GM21360 (cell line): ENCODE data around the gene MAPK11.
A peak's percentile ranks its signal among the peaks of the same experiment; 100 is the strongest.

ENCODE experiments used
- ATAC-seq: cut with Tn5 transposase; IDR thresholded peaks from one replicate; pipeline ENCODE4 v1.9.1; 2021; ENCODE audit warnings: mild to moderate bottlenecking, moderate library complexity; ENCODE audit not compliant: unreplicated experiment

MAPK11 gene

GRCh38 chr22:50250555-50251476 is 19.4 kb downstream of the MAPK11 start, which contains the start of gene HDAC10:
HDAC10 (minus strand) TSS chr22:50251265; CDS start chr22:50251032, 233 bp downstream.
- ATAC-seq: no peak

- ATAC-seq: no peak
These were observed 20.0 kb downstream of the MAPK11 start for GRCh38 chr22:50250249-50250554.

DNA sequence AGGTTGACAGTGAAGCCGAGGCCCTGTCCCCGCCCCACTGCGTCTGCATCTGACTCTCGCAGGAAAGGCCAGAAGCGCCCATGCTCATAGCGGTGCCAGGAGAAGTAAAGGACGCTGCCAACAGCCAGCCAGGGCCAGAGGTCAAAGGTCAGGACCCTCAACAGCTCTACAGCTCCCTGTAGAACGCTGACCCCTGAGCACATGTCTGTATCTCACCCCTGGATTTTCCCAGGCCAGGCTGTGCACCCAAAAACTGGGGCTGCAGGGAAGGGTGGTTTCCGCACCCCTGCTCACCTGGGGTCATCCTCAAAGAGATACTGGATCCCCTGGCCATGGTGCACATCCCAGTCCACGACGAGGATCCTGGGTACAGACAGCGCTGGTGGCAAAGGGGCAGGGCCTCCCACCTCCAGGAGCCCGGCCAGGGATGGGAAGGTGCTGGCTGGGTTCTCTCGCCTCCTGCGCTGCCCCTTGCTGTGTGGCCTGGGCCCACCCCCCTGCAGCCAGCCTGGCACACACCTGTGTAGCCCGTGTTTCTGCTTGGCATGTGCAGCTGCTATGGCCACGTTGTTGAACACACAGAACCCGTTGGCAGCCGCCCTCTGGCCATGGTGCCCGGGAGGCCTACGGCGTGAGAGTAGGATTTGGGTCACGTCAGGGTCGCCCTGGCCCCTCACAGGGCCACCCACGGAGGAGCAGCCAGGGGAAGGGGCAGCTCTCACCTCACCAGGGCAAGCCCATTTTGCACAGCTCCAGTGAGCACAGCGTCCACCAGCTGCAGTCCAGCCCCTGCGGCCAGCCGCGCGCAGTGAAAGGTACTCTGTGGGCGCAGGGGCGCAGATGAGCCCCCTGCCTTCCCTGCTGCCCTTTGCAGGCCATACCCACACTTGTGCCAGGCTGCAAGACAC is 20.6 kb downstream of the MAPK11 start:
- ATAC-seq: no peak

GRCh38 chr22:50248196-50249081 is 21.7 kb downstream of the MAPK11 start:
- ATAC-seq: no peak

DNA sequence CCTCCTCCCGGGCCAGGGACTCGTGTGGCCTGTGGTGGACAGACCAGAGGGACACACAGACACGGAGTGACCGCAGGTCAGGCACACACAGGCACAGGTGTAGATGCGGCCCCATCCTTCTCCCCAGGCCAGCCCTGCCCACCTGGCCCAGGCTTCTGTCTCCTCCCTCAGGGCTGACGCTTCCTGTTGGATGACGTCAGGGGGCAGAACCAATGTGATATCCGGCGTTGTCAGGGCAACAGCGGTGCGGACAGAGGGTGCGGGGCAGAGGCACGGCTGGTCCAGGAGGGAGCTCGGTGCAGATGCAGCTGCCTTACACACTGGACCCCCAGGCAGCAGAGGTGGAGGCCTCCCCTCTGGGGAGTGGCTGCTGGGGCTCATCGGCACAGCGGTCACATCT is 22.4 kb downstream of the MAPK11 start:
- no peak for ATAC-seq

GRCh38 chr22:50246242-50247175 is 23.7 kb downstream of the MAPK11 start:
- no peak for ATAC-seq

GRCh38 chr22:50245214-50246072 is 24.7 kb downstream of the MAPK11 start:
- ATAC-seq: no peak

- ATAC-seq: peak; percentile 72
These were observed 25.6 kb downstream of the MAPK11 start, which contains the start of gene TUBGCP6 for GRCh38 chr22:50244420-50245213. TUBGCP6 (minus strand) TSS chr22:50245023; CDS start chr22:50244459, 564 bp downstream.

DNA sequence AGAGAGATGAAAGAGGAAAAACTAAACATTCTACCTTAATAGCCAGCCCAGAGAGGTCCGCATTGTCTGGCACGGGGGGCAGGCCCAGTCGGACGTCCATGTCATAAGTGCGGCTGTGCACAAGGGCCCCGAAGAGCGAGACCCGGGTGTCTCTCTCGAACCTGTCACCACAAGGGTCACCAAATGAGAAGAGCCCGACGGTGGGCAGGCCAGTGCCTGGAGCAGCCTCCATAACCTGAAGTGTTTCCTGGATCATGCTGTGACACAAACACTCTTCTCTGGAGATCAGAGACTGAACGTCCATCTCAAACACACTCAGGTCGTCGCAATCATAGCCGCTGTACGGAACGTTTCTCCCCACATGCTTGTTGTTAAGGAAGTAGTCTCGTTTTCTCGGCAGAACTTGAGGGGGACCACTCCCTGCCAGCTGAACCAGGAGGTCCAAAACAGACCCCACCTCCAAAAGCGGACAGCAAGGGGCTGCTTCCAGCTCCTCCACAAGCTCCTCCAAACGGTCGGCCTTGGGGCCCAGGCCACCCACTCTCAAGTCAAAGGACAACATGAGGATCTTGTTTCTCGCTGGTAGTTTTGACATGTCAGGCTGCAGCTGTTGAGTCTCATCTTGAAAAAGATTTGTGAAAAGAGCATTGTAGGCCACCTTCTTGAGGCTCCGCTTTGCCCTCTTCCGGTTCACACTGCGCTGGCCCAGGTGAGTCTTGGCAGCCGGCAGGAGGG is 26.3 kb downstream of the MAPK11 start:
- no peak for ATAC-seq

DNA sequence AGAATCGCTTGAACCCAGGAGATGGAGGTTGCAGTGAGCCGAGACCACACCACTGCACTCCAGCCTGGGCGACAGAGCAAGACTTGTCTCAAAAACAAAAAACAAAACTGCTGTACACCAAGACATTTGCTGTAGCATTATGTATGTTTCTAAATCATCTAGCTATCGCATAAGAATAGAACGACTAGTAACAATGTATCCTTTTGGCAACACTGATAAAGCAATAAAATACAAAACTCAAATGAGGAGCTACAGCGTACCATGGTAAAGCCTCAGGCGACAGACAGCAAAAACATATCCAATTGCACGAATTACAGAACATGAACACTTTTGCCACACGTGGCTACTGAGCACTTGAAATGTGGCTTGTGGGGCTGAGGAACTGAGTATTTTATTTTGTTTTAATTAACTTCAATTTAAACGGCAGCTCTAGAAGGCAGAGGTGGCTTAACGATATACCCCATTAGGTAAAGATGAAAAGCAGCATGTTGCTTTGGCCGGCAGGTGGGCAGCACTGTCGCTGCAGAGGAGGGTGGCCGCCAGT is 27.7 kb downstream of the MAPK11 start:
- ATAC-seq: no peak

GRCh38 chr22:50238755-50239154 is 31.4 kb downstream of the MAPK11 start:
- no peak for ATAC-seq

DNA sequence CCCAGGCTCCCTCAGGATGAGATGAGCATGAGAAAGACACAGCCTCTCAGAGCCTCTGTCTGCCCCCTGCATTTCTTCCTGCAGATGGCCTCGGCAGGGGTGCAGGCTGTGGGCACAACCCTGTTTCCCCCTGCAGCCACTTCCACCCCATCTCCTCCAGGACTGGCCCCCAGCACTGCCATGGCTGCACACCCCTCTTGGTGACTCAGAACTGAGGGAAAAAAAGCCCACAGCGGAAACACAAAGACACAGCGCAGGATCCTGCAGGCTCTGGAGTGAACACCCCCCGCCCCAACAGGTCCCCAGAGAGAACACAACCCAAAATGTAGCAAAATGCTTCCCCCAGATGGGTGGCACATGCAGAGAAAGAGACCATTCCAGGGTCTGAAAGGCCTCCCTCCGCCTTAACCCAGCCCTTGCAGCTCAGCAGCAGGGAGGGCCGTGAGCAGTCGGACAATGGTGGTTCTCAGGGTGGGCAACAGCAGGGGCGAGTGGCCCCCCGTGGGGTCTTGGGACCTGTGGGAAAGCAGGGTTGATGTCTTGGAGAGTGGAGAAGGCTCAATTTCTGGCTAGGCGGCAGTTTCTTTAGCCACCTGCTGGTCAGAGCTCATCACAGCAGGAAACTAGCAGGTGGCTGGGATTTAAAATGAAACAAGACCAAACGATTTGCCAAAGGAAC is 33.3 kb downstream of the MAPK11 start:
- no peak for ATAC-seq

DNA sequence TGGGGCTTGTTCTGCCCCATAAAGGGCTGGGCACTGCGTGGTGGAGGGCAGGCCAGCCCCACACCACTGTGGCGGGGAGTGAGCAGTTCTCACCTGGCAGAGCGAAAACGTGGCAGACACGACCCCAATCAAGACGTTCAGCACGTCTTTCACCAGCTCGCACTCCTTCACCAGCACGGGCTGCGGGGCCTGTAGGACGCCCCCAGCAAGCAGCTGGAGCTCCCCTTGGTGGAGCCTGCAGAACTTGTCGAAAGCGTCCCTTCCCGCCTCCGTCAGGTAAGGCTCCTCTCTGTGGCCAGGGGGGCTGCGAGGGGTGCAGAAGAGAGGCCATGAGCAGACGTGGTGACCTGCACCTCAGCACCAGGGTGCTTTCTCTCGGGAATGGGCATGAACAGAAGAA is 37.0 kb downstream of the MAPK11 start:
- ATAC-seq: no peak

GRCh38 chr22:50232481-50233151 is 37.6 kb downstream of the MAPK11 start:
- no peak for ATAC-seq

- ATAC-seq: no peak
These were observed 40.8 kb downstream of the MAPK11 start for GRCh38 chr22:50229370-50229769.

DNA sequence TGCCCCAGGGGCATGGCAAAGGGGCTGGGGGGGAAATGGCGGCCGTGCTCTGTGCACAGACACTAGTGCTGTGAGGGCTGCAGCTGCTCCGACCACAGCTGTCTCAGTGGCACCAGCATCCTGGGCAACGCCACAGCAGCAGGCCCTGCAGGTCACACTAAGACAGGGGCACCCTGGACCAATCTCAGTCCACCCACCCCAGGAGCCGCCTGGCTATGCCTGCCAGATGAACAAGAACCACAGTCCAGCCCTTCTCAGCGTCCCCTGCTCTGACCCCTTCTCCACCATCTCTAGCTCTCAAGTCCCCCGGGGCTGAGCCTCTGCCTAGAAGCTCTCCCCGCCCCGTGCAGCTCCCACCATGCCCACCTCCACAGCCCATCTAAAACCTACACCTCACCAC is 41.8 kb downstream of the MAPK11 start:
- ATAC-seq: no peak
